IMR-90 (cell line): ENCODE measurements around the gene RPL36A.

Experiments used
- RFX5 ChIP-seq: IDR thresholded peaks from 2 replicates; pipeline ENCODE4 v1.8.0; 2012; ENCODE audit warnings: low read depth, mild to moderate bottlenecking, low read length, moderate library complexity
- SMC3 ChIP-seq: fragments of 150-350 bp; IDR thresholded peaks from 2 replicates; pipeline ENCODE4 v1.6.1; 2016; ENCODE audit warnings: low read depth, mild to moderate bottlenecking, antibody characterized with exemption, low read length, moderate library complexity

GRCh38 chrX:101348452-101349192, 42.2 kb upstream of the RPL36A start, which contains the start of gene TIMM8A:
- TF ChIP-seq RFX5 (no peak), SMC3 (no peak)
